ENCODE measurements around the gene METTL24.
"Not testable (repeated sequence)": the region's sequence is repeated elsewhere in the genome, so short reads cannot be mapped to it uniquely, and the experiment has no call there.

METTL24 gene

GRCh38 chr6:110360676-110361075, 2.5 kb upstream of the METTL24 start:
- no peak for DNase-seq

GRCh38 chr6:110359556-110359955, 1.4 kb upstream of the METTL24 start:
- DNase-seq, result no peak

DNA sequence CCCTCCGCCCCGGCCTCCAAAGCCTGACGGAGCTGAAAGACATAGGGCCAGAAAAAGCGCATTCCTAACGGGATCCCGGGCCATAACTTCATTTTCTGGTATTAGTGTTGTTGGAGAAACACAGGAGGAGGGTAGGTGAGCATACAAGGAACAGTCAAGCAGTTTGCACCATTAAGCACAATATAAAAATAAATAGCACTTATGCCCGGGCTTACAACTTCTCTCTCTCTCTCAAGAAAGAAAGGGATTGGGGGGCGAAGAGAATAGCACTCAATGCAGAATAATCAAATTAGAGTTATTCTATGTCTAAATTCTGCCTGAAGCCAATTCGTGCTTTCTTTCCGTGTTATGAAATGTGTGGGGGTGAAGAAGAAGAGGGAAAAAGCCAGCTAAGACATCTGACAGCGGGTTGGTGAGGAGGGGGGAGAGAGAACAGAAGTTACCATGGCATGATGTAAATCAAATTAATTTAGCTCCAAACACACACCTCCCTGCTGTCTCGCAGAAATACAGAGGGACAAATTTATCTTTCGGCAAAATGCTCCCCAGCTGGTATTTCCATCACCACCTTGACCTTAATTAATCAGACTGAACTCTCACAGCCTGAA, 508 bp upstream of the METTL24 start:
- DNase-seq, result no peak

DNA sequence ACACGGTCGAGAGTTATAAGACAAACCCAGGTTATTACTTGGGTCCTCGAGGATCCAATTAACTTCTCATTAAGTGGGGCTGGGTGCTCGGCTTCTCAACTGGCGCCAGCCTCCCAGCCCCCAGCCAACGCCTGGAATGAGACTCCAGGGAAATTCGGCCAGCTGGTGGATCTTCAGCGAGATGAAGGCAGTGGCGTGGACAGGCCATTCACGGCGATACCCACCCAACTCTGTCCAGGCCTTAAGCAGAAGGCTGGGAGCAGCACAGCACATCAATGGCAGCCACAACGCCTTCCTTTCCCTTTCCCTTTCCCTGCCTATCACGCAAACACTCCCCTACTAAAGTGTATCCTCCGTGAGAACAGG, 868 bp downstream of the METTL24 start:
- no peak for DNase-seq

GRCh38 chr6:110356778-110357177, 1.4 kb downstream of the METTL24 start:
- DNase-seq, result no peak

GRCh38 chr6:110355727-110356126, 2.4 kb downstream of the METTL24 start:
- no peak for DNase-seq

- DNase-seq, result no peak
Measured at GRCh38 chr6:110355022-110355421, 3.1 kb downstream of the METTL24 start.

GRCh38 chr6:110354153-110354552, 4.0 kb downstream of the METTL24 start:
- no peak for DNase-seq

GRCh38 chr6:110353457-110354001, 4.6 kb downstream of the METTL24 start:
- DNase-seq, result no peak

- DNase-seq, result no peak
Measured at GRCh38 chr6:110352563-110353262, 5.4 kb downstream of the METTL24 start.

DNA sequence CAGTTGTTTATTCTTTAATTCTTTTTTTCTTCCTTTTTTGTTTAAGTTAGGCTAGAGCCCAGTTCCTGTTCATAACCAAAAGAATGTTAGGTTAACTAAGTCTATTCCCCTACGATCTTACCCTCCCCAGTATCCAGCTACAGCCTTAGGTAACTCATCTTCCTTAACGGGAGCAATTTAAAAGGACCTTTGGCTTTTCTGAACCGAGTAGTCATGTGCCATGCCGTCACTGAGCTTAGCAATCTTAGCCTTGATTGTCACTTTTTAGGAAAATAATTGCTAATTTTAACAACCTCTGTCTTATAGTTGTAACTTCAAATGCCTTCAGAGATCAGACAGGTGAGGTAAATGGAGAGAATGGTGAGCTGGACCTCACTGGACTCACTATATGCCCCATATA, 6.2 kb downstream of the METTL24 start:
- DNase-seq, result no peak

GRCh38 chr6:110351546-110351945, 6.6 kb downstream of the METTL24 start:
- DNase-seq, result no peak

GRCh38 chr6:110350593-110350992, 7.6 kb downstream of the METTL24 start:
- DNase-seq, result not testable (repeated sequence)

- DNase-seq, result no peak
Measured at GRCh38 chr6:110348961-110349690, 9.0 kb downstream of the METTL24 start.

GRCh38 chr6:110345025-110345424, 13.1 kb downstream of the METTL24 start:
- no peak for DNase-seq

GRCh38 chr6:110342759-110343158, 15.4 kb downstream of the METTL24 start:
- DNase-seq, result no peak

GRCh38 chr6:110341663-110342596, 16.2 kb downstream of the METTL24 start:
- no peak for DNase-seq

DNA sequence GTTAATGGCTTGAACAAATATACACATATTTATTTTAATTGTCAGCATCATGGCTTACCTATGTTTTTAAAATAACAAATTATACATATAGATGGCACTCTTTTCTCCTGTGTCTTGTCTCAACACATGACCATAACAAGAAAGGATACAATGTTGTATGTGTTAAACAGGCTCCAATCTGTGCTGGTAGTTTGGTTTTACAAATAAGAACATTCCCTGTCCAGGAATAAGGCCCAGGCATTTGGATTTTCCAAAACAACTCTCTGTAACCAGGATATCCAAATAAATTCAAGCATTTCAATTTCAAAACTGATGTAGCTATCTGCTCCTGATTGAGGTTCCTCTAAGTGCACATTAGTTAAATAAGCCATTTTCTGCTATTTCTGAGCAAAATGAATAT, 17.1 kb downstream of the METTL24 start:
- DNase-seq, result no peak

DNA sequence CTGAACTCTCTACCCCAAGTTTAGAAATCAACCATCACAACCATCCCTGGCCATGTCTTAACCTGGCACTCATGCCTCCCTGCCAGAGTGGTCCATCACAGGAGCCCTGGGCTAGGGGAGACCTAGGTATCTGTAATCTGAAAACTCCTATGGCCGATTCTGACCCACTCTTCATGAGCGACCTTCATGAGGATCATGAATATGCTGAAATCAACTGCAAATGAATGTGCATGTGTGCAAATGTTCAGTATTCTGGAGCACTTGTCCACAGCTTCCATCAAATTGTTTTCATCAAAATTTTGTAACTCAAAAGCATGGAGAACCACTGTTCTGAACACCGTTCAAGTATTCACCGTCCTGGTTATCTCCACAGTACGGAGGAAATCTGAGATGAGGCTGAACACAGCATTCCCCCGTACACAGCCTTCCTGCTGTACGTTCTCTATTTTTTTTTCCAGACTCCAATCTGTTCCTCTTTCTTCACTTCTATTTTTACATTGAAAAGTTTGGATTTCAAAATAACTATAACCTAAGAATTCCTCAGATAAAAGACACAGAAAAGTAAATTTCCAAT, 17.7 kb downstream of the METTL24 start:
- DNase-seq, result no peak

DNA sequence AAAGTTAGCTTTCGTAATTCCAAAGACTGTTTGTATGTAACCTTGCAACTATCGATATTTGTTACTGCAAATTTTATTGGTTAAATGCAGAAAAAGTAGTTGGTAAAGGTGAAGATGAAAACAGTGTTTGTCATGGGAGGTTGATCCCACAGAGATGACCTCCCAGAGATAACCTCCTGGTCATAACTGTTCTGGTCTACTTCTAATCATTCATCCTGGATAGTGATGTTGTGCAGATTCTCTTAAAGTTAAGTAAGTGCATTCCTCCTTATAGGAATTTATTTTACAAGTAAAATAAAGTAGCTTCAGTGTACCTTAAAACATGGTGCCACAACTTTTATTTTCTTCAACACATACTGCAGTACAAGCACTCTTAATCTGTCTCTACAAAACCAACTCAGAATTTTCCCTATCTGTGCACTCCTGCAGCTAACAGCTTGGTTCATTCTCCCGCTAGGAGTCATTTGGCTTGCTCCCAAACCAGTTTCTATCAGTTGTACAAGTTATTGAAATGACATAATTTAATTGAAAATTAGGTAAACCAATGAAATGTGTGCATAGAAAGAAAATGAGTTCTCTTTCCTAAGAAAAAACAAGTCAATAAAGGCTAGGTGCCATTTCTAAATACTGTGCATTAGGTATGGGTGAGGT, 19.2 kb downstream of the METTL24 start:
- DNase-seq, result no peak

- no peak for DNase-seq
Measured at GRCh38 chr6:110337486-110337885, 20.7 kb downstream of the METTL24 start.
